Medulla oblongata (tissue), 1 donor: Measurements from ENCODE around the gene SUCO.
A peak's percentile ranks its signal among the peaks of the same experiment; 100 is the strongest.
"Not testable (repeated sequence)": the region's sequence is repeated elsewhere in the genome, so short reads cannot be mapped to it uniquely, and the experiment has no call there.

ENCODE experiments used
- DNase-seq: peaks from one replicate; pipeline ENCODE4 v3.0.0-alpha.2; 2015; ENCODE audit errors: extremely low spot score

SUCO gene, protein sequence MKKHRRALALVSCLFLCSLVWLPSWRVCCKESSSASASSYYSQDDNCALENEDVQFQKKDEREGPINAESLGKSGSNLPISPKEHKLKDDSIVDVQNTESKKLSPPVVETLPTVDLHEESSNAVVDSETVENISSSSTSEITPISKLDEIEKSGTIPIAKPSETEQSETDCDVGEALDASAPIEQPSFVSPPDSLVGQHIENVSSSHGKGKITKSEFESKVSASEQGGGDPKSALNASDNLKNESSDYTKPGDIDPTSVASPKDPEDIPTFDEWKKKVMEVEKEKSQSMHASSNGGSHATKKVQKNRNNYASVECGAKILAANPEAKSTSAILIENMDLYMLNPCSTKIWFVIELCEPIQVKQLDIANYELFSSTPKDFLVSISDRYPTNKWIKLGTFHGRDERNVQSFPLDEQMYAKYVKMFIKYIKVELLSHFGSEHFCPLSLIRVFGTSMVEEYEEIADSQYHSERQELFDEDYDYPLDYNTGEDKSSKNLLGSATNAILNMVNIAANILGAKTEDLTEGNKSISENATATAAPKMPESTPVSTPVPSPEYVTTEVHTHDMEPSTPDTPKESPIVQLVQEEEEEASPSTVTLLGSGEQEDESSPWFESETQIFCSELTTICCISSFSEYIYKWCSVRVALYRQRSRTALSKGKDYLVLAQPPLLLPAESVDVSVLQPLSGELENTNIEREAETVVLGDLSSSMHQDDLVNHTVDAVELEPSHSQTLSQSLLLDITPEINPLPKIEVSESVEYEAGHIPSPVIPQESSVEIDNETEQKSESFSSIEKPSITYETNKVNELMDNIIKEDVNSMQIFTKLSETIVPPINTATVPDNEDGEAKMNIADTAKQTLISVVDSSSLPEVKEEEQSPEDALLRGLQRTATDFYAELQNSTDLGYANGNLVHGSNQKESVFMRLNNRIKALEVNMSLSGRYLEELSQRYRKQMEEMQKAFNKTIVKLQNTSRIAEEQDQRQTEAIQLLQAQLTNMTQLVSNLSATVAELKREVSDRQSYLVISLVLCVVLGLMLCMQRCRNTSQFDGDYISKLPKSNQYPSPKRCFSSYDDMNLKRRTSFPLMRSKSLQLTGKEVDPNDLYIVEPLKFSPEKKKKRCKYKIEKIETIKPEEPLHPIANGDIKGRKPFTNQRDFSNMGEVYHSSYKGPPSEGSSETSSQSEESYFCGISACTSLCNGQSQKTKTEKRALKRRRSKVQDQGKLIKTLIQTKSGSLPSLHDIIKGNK (N-terminal part only)

DNA sequence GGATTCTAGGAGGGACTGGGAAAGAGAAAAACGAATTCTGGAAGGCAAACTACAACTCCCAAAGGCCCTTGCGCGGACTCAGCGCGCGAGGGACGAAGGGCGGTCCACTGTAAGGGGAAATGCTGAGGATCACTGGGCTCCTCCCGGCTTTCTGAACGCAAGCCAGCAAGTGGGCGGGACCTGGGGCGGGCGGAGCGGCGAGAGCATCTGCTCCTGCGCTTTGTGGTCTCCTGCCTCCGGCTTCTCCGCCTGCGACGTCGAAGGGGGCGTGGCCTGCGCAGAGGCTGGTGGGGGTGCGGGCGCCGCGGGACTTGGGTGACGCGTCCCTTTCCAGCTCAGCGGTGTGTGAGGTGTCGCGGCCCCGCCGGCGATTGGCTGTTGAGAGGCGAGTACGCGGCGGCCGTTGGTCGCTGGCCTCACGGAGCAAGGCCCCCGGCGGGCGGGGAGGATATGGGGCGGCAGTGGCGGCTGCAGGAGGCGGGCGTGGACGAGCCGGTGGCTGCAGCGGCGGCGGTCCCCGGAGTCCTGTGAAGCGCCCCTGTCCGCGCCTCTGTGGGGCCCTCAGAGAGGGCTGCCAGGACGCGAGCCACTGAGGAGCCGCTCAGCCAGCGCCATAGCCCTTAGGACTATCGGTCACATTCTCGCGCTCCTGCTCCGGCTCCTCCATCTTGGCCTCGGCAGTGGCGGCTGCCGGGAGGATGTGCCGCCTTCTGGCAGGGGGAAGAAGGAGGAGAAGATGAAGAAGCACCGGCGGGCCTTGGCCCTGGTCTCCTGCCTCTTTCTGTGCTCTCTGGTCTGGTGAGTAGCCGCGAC lies at the start of gene SUCO:
TSS of gene SUCO (plus strand) at position 451 of the 813 bp plus-strand sequence. CDS start at position 737, 286 bp downstream.
- DNase-seq = peak; percentile 100

DNA sequence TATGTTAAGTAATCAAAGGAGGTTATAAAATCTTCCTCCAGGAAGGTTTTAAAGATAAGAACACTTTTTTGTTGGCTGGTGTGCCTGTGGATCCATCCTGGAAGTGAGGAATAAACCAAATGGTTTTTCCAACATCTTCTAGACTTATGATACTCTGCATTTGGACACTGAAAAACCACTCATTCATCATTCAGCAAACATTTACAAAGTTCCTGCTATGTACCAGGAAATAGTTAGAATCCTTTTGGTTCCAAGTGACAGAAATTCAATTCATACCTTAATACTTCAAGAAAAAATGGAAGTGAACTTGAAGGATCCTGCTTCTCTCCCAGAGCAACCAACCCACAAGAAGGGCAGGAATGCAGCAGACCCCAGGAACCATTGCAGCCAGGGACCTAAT lies 49.5 kb upstream of the SUCO start:
- DNase-seq = no peak

DNA sequence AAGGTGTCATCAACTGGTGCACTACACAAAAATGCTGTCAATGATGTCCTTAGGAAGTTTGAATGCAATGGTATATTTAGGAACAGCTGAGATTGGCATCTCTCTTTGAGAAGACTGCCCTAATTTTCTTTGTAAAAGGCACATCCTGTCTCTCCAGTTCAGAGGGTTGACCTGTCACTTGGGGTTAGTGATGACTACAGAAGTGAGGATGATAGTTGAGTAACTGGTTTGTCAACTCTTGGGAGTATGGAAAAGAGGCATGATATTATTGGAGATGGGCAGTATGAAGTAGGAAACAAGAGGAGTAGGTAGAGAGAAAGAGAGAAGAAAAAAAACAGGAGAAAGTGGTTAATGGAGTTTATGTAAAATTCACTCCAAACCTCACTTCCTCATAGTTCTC lies 48.7 kb upstream of the SUCO start:
- no peak for DNase-seq

DNA sequence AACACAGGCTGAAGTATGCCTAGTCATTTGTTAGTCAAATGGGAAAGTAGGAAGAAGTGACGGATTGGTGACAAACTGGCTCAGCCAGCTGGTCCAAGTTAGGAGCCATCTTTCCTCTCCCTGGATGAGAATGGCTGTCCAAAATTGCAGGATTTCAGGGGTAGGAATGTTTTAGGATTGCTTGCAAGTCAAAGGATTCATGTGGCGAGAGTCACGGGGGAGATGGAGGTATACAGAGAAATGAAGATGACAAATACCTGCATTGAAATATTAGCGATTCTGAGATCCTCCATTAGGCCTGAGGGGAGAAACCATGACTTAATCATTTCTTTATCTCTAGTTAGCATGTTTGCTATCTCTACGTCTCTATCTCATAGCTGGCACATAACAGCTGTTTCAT lies 47.3 kb upstream of the SUCO start:
- DNase-seq = no peak

DNA sequence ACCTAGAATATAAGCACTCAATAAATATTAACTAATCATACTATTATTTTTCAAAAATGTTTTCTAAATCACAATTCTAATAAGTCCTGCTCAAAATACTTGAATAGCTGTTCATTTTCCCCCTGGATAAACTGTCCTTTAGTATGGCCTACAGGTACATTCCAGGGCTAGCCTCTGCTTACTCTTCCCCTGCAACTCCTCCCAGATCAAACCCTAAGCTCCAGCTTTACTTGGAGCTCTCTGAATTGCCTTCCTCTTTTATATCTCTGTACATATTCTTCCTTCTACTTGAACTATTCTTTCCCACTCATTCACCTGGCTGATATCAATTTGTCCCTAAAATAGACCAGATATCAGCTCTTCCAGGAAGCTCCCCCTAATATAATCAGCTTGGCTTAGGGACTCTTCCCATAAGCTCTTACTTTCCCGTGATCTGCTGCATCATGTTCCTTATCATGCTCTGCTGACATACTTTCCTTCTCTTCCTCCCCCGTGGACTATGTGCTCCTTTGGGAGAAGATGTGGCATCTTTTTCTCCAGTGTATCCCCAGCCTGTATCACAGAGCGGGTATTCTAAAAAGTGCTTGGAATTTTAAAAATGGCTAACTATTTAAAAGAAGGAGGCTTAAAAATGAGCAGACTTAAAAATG lies 46.0 kb upstream of the SUCO start:
- no peak for DNase-seq

DNA sequence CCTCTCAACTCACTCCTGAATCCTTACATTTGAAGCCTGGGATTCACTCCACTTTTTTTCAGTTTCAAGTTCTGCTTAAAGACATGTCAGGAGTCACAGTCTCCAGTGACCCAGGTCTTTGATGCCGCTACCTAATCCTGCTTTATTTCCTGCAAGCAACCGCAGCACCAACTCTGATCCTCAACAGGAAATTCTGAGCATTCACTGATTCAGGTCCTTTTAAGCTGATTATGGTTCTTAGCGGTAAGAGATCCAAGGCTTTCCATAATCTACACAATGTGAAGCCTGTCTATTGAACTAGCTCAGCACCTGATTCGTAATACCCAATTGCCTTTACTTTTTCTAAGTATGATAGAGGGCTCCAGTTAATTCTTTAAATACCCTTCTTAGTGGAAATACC lies 45.4 kb upstream of the SUCO start:
- DNase-seq = no peak

DNA sequence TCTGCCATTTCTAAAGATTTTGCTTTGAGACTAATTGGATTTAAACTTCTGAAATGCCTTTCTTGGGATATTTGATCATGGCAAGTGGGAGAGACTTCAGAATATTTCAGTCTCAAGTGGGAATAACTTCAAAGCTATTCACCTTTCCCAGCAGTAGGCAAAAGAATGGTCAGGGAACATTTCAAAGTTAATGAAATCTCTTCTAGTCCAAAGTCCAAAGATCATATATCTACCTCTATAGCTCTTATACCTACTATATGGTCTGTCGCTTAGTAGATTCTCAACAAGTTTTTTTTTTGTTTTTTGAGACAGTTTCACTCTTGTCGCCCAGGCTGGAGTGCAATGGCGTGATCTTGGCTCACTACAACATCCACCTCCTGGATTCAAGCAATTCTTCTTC lies 44.6 kb upstream of the SUCO start:
- no peak for DNase-seq

DNA sequence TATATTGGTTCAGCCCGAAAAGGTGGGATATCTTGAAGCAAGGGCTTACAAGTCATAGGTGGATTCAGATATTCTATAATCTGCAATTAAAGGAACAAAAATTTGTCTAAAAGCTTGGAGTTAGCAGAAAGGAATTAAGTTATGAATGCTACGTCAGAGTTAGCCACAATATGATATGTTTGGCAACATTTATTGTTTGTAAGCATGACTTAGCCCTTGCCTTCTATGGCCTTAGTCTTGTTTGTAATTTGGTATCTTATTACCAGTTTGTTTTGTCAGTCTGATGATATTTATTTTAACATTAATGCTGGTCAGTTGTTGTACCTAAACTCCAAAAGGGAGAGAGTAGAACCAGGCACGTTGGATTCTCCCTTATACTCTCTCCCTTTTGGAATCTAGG lies 43.1 kb upstream of the SUCO start:
- no peak for DNase-seq

DNA sequence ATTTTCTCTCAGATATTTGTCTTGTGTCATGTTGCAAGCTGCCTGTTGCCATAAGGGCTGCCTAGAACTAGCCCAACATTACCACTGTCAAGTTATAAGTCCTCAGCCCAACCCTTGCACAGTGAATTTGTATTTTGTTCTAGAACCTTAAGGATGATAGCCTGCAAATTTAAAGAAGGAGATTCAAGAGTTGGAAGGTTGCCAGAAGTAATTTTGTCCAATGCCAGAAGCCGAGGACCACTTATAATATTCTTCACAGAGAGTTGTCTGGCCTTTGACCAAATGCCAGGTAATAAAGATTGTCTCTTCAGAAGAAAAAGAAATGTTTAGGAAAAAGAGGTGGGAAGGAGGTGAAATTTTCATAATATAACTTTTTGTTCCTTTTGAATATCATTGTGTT lies 40.5 kb upstream of the SUCO start:
- DNase-seq = no peak

DNA sequence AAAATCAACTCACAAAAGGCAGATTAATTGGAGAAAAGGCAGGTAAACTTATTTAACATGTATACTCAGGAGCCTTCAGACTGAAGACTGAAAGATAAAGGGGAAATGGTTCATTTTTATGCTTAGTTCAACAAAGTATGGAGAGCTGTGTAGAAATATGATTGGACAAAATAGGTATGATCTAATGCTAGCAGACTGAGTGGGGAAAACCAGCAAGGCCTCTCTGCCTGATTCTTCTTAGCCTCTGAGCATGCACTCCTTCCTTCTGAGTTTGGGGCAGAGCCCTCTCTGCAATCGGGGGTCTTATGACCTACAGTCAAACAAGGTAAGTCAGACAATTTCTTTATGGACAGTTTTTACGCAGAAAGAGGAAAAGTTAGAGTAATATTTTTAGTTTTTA lies 38.8 kb upstream of the SUCO start:
- no peak for DNase-seq

DNA sequence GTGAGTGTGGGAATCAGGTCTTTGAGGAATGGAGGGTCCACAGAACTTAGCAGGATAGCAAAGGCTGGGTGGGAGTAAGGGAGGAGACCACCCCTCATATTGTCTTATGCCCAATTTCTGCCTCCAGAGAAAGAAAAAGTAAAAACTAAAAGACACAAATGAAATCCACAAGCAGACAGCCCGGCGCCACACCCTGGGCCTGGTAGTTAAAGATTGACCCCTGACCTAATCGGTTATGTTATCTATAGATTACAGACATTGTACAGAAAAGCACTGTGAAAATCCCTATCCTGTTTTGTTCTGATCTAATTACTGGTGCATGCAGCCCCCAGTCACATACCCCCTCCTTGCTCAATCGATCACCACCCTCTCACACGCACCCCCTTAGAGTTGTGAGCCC lies 36.8 kb upstream of the SUCO start:
- not testable (repeated sequence) for DNase-seq

DNA sequence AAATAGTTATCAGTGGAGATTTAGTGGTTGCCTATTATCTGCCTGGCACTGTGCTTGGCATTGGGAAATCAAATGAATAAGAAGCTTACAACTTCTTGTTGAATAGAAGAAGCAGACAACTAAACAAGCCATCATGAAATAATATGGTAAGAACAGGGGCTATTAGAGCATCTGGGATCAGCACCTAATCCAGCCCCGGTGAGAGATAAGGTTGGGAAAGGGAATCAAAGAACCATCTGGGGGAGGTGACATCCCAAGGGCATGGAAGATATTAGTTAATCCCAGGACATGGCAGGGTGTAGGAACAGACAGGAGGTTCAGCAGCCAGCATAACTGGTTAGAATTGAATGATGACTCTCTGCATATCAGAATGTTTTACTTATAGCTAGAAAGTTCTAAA lies 36.3 kb upstream of the SUCO start:
- no peak for DNase-seq

DNA sequence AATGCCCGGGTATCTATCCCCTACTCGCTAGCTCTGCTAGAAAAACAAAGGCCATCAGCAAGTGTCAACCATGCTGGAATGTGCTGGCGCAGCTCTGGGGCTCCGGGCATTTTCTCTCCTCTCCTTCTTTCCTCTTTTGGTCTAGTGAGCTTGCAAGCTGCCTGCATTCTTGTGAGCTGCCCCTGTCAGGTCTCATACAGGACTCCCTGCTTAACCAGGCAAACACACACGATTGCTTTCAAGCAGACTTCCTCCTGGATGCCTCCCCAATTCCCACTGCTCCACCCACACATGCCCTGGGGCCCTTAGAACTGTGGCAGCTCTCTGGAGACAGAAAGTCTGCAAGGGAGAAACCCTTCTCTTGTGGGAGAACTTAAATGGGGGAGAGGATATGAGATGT lies 35.7 kb upstream of the SUCO start:
- no peak for DNase-seq

DNA sequence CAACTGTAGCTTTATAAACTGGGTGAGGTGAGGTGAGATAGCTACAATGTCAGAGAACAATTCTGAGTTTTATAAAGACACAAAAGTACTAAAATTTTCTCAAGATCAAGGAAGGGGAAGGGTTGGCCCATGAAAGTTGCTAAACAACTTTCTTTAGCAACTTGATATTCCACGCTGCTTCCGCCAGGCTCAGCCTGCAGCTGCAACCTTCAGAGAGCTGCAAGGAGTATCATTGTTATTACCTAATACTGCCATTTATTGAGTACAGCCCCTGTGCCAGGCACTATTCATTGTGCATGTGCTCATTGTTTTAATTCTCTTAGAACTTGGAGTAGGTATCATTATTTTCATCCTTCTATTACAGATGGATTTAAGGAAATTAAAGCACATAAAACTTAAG lies 34.1 kb upstream of the SUCO start:
- no peak for DNase-seq

DNA sequence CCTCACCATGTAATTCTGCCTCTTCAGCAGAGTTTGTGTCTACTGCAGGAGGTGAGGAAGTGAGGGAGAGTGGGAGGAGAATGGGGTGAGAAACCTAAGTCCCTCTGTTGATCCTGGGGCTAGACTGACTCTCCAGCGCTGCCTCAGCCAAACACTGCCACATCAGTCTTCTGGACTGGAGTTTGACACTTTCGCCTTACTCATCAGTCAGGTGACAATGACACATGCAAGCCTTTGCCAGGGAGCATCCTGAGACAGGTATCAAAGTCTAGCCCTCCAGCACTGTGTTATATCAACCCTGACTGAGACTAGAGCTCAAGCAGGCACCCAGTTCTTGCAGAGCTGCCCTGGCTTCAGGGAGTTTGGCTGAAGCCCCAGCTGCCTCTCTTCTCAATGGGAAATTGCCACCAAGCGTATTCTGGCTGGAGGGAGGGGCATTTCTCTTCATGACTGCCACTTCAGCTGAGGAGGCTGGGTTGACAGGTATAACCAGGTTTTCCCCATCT lies 33.3 kb upstream of the SUCO start:
- peak; percentile 36 for DNase-seq

DNA sequence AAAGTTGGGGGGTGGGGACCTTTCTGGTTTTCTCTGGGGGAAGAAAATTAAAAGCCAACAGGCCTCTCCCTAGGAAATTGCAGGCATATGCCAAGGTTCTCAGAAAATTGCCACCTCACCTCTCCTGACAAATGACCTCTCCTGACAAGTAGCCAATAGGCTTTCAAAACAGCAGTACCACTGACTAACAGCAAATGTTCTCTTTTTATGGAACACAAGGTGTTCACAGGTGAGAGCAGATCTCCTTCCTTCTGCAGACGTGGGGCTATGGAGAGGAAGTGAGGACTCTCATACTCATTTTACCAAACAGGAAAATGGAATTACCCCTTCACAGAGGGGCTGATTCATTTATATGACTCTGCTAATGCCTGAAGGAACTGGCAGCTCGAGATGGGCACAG lies 32.7 kb upstream of the SUCO start:
- DNase-seq = no peak

DNA sequence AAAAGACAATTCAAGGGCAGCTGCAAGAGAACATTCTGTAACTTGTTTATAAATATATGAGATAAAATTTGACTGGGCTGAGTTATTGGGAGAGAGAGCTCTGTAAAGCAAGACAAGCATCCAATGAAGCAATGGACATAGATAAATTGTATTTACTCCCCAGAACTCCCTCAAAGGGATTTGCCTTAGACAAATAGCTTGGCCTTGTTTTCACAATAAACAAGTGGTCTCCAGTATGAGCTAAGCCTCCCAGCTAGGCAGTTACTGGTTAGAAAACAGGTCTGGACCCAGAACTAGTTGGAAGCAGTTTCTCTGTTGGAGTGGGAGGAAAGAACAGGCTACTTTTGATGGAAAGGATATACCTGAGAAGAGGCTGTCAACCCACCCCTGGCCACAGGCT lies 25.2 kb upstream of the SUCO start:
- no peak for DNase-seq

DNA sequence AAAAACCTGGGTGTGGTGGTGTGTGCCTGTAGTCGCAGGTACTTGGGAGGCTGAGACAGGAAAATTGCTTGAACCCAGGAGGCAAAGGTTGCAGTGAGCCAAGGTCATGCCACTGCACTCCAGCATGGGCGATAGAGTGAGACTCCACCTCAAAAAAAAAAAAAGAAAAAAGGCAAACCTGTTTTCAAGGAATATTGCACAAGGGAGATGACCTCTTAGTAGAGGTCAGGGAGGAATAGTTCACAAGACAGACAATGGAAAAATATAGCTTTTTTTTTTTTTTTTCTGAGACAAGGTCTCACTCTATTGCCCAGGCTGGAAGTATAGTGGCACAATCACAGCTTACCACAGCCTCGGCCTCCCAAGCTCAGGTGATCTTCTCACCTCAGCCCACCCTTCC lies 22.5 kb upstream of the SUCO start:
- DNase-seq = no peak

DNA sequence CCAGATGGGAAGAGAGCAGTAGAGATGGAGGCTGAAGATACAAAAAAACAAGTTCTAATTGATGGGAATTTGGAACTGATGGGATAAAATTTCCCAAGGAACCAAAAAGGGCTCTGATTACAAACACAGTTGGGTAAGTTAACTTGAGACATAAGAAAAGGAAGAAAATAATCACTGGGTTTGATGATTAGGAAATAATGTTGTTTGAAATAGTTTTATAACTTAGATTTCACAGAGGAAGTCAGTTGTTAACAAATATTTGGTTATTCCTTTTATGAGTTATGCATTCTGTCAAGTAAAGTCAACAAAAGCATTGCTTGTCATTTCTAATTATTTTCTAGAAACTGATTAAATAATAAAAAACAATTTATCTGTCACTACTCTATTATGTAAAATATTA lies 20.4 kb upstream of the SUCO start:
- no peak for DNase-seq

DNA sequence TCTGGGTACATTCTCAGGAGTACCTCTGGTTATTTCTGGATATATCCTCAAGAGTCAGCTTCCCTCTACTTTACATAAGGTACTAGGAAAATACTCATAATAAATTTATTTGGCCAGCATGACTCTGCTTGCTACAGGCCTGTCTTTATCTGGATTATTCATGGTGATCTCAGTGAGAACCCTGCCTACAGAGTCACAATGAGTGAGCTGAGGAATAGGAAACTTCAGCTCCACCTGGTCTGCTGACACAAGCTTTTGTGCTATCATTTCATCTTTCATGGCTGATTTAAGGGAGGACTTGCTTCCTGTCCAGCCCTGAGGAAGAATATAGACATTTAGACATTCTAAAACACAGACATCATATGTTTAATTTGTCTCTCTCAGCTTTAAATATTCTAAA lies 19.5 kb upstream of the SUCO start:
- no peak for DNase-seq

DNA sequence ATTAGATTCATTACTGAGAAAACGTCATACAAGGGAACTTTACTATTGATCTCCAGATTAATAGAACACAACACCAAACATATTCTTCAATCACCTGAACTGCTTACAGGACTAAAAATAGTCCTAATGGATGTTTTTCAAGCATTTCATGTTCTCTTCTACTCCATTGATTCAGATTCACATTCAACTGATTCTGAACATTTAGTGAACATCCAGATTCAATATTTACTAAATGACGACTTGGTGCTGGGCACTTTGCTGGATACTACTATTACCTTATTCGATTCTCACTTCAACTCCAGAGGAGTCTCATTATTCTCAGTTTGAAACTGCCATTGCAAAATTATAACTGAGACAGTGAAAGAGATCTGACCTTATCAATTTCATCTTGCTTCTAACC lies 18.8 kb upstream of the SUCO start:
- DNase-seq = no peak
